ENCODE data around the gene BMERB1.
"Not testable (repeated sequence)": the region's sequence is repeated elsewhere in the genome, so short reads cannot be mapped to it uniquely, and the experiment has no call there.

Gene BMERB1

DNA sequence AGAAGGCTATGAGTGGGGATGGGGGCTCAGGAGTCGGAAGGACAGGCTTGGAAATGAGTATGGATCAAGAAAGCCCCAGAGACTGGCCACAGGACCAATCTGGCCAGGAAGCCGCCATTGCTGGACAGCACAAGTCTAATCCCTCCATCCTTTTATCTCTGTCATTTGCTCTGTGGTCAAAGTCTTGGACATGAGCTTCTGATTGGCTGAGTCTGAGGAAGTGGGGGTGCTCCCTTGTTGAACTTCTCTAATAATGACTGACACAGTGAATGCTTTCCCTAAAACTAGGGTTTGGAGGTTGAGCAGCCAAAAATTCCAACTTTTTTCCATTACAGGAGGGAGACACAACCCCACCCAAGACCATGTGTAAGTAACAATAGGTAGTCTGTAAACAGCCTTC lies 111.2 kb downstream of the BMERB1 start:
- Histone ChIP-seq H3K36me3 (ENCODE audit: control insufficient read depth, insufficient read depth, low read length) (no peaks in the 10 kb centered on the region), H3K27ac (ENCODE audit: low read depth, low read length) (no peak overlapping the region), H3K4me3 (ENCODE audit: low read length) (no peak overlapping the region), H3K4me1 (ENCODE audit: control insufficient read depth, insufficient read depth, low read length) (peaks cover 9% of the 10 kb centered on the region), H3K9ac (ENCODE audit: low read length) (no peak overlapping the region), H3K27me3 (ENCODE audit: control insufficient read depth, insufficient read depth, low read length) (no peaks in the 10 kb centered on the region)

GRCh38 chr16:15547072-15547767 lies 112.8 kb downstream of the BMERB1 start:
- H3K4me1 ChIP-seq (ENCODE audit: control insufficient read depth, insufficient read depth, low read length); H3K4me3 ChIP-seq (ENCODE audit: low read length); H3K27me3 ChIP-seq (ENCODE audit: control insufficient read depth, insufficient read depth, low read length); H3K27ac ChIP-seq (ENCODE audit: low read depth, low read length); H3K36me3 ChIP-seq (ENCODE audit: control insufficient read depth, insufficient read depth, low read length); H3K9ac ChIP-seq (ENCODE audit: low read length): not testable (repeated sequence)

DNA sequence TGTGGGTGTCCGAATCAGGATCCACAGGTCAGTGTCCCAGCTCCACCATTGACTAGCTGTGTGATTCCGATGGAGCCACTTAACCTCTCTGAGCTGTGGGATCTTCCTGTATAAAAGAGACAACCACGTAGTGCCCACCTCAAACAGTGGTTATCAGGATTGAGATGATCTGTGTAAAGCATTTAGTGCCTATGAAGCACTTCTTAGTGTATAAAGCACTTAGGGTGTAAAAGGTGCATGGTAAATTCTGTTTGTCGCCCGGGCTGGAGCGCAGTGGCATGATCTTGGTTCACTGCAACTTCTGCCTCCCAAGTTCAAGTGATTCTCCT lies 113.3 kb downstream of the BMERB1 start:
- Histone ChIP-seq H3K27ac (ENCODE audit: low read depth, low read length) (no peak overlapping the region), H3K36me3 (ENCODE audit: control insufficient read depth, insufficient read depth, low read length) (no peaks in the 10 kb centered on the region), H3K4me3 (ENCODE audit: low read length) (no peak overlapping the region), H3K9ac (ENCODE audit: low read length) (no peak overlapping the region), H3K27me3 (ENCODE audit: control insufficient read depth, insufficient read depth, low read length) (no peaks in the 10 kb centered on the region), H3K4me1 (ENCODE audit: control insufficient read depth, insufficient read depth, low read length) (peaks cover 9% of the 10 kb centered on the region)

- Histone ChIP-seq H3K27me3 (ENCODE audit: control insufficient read depth, insufficient read depth, low read length) (no peaks in the 10 kb centered on the region), H3K4me3 (ENCODE audit: low read length) (no peak overlapping the region), H3K36me3 (ENCODE audit: control insufficient read depth, insufficient read depth, low read length) (no peaks in the 10 kb centered on the region), H3K27ac (ENCODE audit: low read depth, low read length) (no peak overlapping the region), H3K9ac (ENCODE audit: low read length) (no peak overlapping the region), H3K4me1 (ENCODE audit: control insufficient read depth, insufficient read depth, low read length) (peaks cover 9% of the 10 kb centered on the region)
Observed at GRCh38 chr16:15548482-15548891, 114.1 kb downstream of the BMERB1 start.

- no peaks in the 10 kb centered on the region for H3K4me1 ChIP-seq (ENCODE audit: control insufficient read depth, insufficient read depth, low read length)
- H3K9ac ChIP-seq (ENCODE audit: low read length): no peak overlapping the region
- H3K27me3 ChIP-seq (ENCODE audit: control insufficient read depth, insufficient read depth, low read length): no peaks in the 10 kb centered on the region
- no peak overlapping the region for H3K4me3 ChIP-seq (ENCODE audit: low read length)
- H3K36me3 ChIP-seq (ENCODE audit: control insufficient read depth, insufficient read depth, low read length): no peaks in the 10 kb centered on the region
- no peak overlapping the region for H3K27ac ChIP-seq (ENCODE audit: low read depth, low read length)
Observed at GRCh38 chr16:15552507-15552906, 118.1 kb downstream of the BMERB1 start.

GRCh38 chr16:15553313-15554088 lies 119.1 kb downstream of the BMERB1 start:
- Histone ChIP-seq H3K27me3 (ENCODE audit: control insufficient read depth, insufficient read depth, low read length) (no peaks in the 10 kb centered on the region), H3K9ac (ENCODE audit: low read length) (no peak overlapping the region), H3K4me1 (ENCODE audit: control insufficient read depth, insufficient read depth, low read length) (no peaks in the 10 kb centered on the region), H3K4me3 (ENCODE audit: low read length) (no peak overlapping the region), H3K27ac (ENCODE audit: low read depth, low read length) (no peak overlapping the region), H3K36me3 (ENCODE audit: control insufficient read depth, insufficient read depth, low read length) (no peaks in the 10 kb centered on the region)

DNA sequence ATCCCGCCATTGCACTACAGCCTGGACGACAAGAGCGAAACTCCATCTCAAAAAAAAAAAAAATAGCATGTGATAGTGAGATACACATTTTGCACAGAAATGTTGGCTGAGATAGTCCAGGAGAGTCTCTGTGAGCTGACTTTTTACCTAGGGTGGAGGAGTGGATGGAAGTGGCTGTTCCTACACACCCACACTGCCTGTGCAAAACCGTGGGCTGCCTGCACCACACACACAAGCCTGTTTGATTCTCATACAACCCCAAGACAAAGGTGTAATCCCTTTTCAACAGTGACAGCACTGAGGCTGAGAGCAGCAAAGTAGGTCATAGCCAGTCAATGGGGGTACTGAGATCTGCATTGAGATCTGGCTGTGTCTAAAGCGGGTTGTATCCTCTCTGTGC lies 121.7 kb downstream of the BMERB1 start:
- H3K36me3 ChIP-seq (ENCODE audit: control insufficient read depth, insufficient read depth, low read length): no peaks in the 10 kb centered on the region
- H3K9ac ChIP-seq (ENCODE audit: low read length): no peak overlapping the region
- no peak overlapping the region for H3K27ac ChIP-seq (ENCODE audit: low read depth, low read length)
- H3K4me1 ChIP-seq (ENCODE audit: control insufficient read depth, insufficient read depth, low read length): no peaks in the 10 kb centered on the region
- H3K27me3 ChIP-seq (ENCODE audit: control insufficient read depth, insufficient read depth, low read length): no peaks in the 10 kb centered on the region
- H3K4me3 ChIP-seq (ENCODE audit: low read length): no peak overlapping the region

GRCh38 chr16:15557258-15557657 lies 122.9 kb downstream of the BMERB1 start:
- no peaks in the 10 kb centered on the region for H3K27me3 ChIP-seq (ENCODE audit: control insufficient read depth, insufficient read depth, low read length)
- H3K27ac ChIP-seq (ENCODE audit: low read depth, low read length): no peak overlapping the region
- H3K4me1 ChIP-seq (ENCODE audit: control insufficient read depth, insufficient read depth, low read length): no peaks in the 10 kb centered on the region
- no peak overlapping the region for H3K9ac ChIP-seq (ENCODE audit: low read length)
- no peak overlapping the region for H3K4me3 ChIP-seq (ENCODE audit: low read length)
- no peaks in the 10 kb centered on the region for H3K36me3 ChIP-seq (ENCODE audit: control insufficient read depth, insufficient read depth, low read length)

- H3K9ac ChIP-seq (ENCODE audit: low read length): no peak overlapping the region
- no peaks in the 10 kb centered on the region for H3K36me3 ChIP-seq (ENCODE audit: control insufficient read depth, insufficient read depth, low read length)
- no peak overlapping the region for H3K27ac ChIP-seq (ENCODE audit: low read depth, low read length)
- no peaks in the 10 kb centered on the region for H3K27me3 ChIP-seq (ENCODE audit: control insufficient read depth, insufficient read depth, low read length)
- H3K4me1 ChIP-seq (ENCODE audit: control insufficient read depth, insufficient read depth, low read length): no peaks in the 10 kb centered on the region
- H3K4me3 ChIP-seq (ENCODE audit: low read length): no peak overlapping the region
Observed at GRCh38 chr16:15559176-15559575, 124.8 kb downstream of the BMERB1 start.

DNA sequence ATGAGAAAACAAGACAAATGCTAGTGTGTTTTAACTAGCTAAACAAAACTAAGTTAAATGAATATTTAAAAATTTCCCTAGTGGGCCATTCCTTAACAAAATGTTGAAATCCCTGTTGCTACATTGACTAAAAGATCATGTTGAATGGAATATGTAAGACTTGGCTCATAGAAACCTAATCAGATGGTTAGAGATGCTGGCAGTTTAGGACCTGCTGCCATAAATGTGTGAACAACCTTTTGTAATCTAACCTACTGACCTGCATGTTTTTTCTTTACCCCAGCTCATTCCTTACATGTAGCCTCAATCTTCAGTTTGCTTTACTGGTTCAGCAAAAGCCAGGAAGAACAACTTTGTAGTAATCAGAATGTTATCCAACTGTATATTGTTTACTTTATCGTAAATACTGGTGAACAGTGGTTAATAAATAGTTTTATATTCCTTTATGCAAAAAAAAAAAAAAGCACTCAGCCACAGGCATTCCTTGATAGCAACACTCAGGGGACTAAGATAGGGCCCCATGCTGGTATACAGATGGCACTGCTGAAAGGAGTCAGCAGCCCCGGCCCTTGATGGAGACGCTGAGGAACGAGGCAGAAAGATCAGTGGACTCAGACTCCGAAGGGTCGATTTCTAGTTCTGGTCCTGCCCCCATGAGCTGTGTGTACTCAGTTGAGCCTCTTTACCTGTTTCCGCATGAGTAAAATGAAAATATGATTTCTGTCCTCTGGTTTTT lies 130.4 kb downstream of the BMERB1 start:
- H3K27me3 ChIP-seq (ENCODE audit: control insufficient read depth, insufficient read depth, low read length): no peaks in the 10 kb centered on the region
- H3K4me3 ChIP-seq (ENCODE audit: low read length): no peak overlapping the region
- H3K27ac ChIP-seq (ENCODE audit: low read depth, low read length): no peak overlapping the region
- H3K9ac ChIP-seq (ENCODE audit: low read length): no peak overlapping the region
- H3K36me3 ChIP-seq (ENCODE audit: control insufficient read depth, insufficient read depth, low read length): peaks cover 3% of the 10 kb centered on the region
- no peaks in the 10 kb centered on the region for H3K4me1 ChIP-seq (ENCODE audit: control insufficient read depth, insufficient read depth, low read length)

DNA sequence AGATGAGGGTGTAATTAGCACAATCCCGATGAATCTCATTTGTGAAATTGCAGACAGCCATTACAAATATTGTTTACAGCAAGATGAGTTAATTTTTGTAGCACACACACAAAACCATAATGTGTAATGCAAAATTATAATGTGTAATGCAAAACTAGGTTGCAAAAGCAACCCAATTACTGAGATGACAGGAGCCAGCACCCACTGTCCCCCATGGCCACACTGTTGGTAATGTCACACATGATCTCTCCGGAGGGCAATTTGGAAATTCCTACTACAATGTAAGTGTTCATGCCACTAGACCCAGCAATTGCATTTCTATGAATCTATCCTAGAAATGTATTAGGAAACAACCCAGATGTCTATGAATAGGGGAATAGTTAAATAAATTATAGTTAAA lies 131.7 kb downstream of the BMERB1 start:
- Histone ChIP-seq H3K4me1 (ENCODE audit: control insufficient read depth, insufficient read depth, low read length) (no peaks in the 10 kb centered on the region), H3K36me3 (ENCODE audit: control insufficient read depth, insufficient read depth, low read length) (peaks cover 3% of the 10 kb centered on the region), H3K27me3 (ENCODE audit: control insufficient read depth, insufficient read depth, low read length) (no peaks in the 10 kb centered on the region), H3K9ac (ENCODE audit: low read length) (no peak overlapping the region), H3K4me3 (ENCODE audit: low read length) (no peak overlapping the region), H3K27ac (ENCODE audit: low read depth, low read length) (no peak overlapping the region)

DNA sequence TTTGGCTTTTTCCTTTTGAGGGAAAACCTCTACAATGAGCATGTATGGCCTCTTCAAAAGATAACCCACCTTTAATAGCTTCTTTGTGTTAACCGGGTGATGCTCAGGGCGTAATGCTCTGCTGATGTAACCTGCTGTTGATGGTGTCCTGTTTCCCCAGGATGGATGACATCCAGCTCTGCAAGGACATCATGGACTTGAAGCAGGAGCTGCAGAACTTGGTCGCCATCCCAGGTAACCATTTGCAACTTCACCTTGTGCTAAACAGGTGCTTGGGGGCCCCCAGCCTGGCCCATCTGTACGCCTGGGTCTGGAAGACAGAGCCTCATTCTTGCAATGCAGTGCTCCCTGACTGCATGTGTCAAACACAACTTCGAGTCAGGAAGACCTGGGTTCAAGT lies 133.4 kb downstream of the BMERB1 start:
- Histone ChIP-seq H3K27ac (ENCODE audit: low read depth, low read length) (no peak overlapping the region), H3K36me3 (ENCODE audit: control insufficient read depth, insufficient read depth, low read length) (peaks cover 3% of the 10 kb centered on the region), H3K9ac (ENCODE audit: low read length) (no peak overlapping the region), H3K4me1 (ENCODE audit: control insufficient read depth, insufficient read depth, low read length) (no peaks in the 10 kb centered on the region), H3K27me3 (ENCODE audit: control insufficient read depth, insufficient read depth, low read length) (no peaks in the 10 kb centered on the region), H3K4me3 (ENCODE audit: low read length) (no peak overlapping the region)
